NCI-H2029 treated with DMSO at 0.1 percent for 48 hours (cell line): ENCODE results near the gene PLPP3.

Experiments
- DNase-seq: peaks from one replicate; lab custom pipeline; 2025; lab: John Stamatoyannopoulos, UW

Gene PLPP3

GRCh38 chr1:56576880-56577405, 2.4 kb downstream of the PLPP3 start:
- DNase-seq = peak; percentile 92

GRCh38 chr1:56575865-56576264, 3.5 kb downstream of the PLPP3 start:
- peak; percentile 67 for DNase-seq

GRCh38 chr1:56574794-56575193, 4.6 kb downstream of the PLPP3 start:
- no peak for DNase-seq

- DNase-seq = peak; percentile 84
Observed at GRCh38 chr1:56573311-56573710, 6.1 kb downstream of the PLPP3 start.

- DNase-seq = peak; percentile 34
Observed at GRCh38 chr1:56572334-56573050, 6.9 kb downstream of the PLPP3 start.

- DNase-seq = no peak
Observed at GRCh38 chr1:56571448-56571847, 7.9 kb downstream of the PLPP3 start.

GRCh38 chr1:56570924-56571372, 8.4 kb downstream of the PLPP3 start:
- peak; percentile 90 for DNase-seq

- peak; percentile 96 for DNase-seq
Observed at GRCh38 chr1:56569661-56570060, 9.7 kb downstream of the PLPP3 start.

GRCh38 chr1:56566994-56567393, 12.4 kb downstream of the PLPP3 start:
- no peak for DNase-seq

GRCh38 chr1:56566061-56566744, 13.2 kb downstream of the PLPP3 start:
- no peak for DNase-seq

GRCh38 chr1:56564615-56565014, 14.7 kb downstream of the PLPP3 start:
- no peak for DNase-seq

GRCh38 chr1:56563568-56563967, 15.8 kb downstream of the PLPP3 start:
- no peak for DNase-seq

- DNase-seq = no peak
Observed at GRCh38 chr1:56562891-56563452, 16.4 kb downstream of the PLPP3 start.

- no peak for DNase-seq
Observed at GRCh38 chr1:56561227-56562019, 17.9 kb downstream of the PLPP3 start.

- no peak for DNase-seq
Observed at GRCh38 chr1:56557746-56558145, 21.6 kb downstream of the PLPP3 start.

GRCh38 chr1:56555448-56555847, 23.9 kb downstream of the PLPP3 start:
- no peak for DNase-seq

- DNase-seq = no peak
Observed at GRCh38 chr1:56553046-56553445, 26.3 kb downstream of the PLPP3 start.

- DNase-seq = no peak
Observed at GRCh38 chr1:56552349-56552748, 27.0 kb downstream of the PLPP3 start.

- DNase-seq = peak; percentile 92
Observed at GRCh38 chr1:56551691-56552090, 27.7 kb downstream of the PLPP3 start.

GRCh38 chr1:56550859-56551188, 28.5 kb downstream of the PLPP3 start:
- no peak for DNase-seq

GRCh38 chr1:56550138-56550858, 29.1 kb downstream of the PLPP3 start:
- DNase-seq = peak; percentile 60

- no peak for DNase-seq
Observed at GRCh38 chr1:56548571-56548970, 30.8 kb downstream of the PLPP3 start.
